ENCODE measurements around the gene BRD3.

Gene BRD3

DNA sequence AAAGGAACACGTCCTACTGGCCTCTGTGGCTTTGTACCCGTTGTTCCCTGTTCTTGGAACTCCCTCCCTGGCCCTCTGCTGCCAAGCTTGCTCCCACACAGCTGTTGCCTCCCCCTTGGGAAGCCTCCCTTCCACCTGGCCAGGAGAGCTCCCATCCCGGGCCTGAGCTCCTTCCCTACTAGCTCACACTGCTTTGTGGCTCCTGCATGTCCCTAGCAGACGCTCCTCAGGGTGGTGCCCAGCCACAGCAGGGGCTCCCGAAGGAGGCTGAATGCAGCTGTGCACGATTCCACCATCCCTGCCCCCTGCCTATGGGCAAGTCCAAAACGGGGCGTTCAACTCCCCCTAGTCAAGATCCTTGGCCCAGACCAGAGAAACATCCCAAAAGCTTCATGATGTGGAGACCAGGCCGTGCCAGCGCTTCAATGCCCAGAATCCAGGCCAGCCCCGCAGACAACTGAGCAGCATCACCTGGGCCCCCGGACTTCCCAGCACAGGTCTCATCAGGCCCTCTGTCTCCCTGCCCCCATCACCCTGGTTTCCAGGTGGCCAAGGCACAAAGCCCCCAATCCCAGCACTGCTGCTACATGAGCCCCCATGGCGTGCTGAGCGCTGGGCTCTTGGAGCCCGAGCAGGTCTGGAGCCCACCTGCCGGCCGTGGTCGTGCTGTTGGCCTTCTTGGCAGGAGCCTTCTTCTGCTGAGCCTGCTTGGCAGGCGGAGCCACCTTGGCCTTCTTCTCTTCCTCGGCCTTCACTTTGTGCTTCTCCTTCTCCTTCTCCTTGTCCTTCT lies 28.2 kb downstream of the BRD3 start:
- no peak for DNase-seq (ENCODE audit: low spot score)

DNA sequence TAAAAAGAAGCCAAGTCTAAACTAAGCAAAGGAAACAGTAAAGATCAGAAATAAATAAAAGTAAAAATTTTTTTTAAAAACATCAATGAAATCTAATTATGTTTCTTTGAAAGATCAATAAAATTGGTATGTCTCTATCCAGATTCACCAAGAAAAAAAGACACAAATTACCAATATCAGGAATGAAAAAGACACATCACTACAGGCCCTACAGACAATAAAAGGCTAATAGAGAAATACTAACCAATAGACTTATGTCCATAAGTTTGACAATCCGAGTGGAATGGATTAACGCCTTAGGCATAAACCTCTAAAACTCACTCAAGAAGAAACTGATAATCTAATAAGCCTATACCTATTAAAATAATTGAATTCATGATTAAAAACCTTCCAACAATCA lies 30.2 kb downstream of the BRD3 start:
- DNase-seq (ENCODE audit: low spot score) = no peak

DNA sequence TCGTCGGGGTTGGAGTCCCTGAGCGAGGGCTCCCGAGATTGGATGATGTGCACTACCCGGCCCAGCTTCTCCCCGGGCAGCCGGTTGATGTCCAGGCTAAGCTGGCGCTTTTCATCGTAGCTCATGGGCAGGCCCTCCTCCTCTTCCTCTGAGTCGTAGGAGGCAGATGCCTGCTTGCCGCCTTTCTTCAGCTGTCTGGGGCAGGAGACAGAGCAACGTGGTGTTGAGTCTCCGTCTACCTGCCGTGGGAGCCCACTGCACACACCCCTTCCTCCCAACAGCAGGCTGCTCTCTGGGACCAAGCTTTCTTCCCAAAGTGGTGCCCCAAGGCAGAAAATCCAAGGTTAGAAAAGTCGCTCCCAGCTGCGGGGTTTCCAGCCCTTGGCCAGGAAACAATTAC lies 31.7 kb downstream of the BRD3 start:
- DNase-seq (ENCODE audit: low spot score) = no peak

- no peak for DNase-seq (ENCODE audit: low spot score)
Observed at GRCh38 chr9:134035041-134036039, 32.5 kb downstream of the BRD3 start.

DNA sequence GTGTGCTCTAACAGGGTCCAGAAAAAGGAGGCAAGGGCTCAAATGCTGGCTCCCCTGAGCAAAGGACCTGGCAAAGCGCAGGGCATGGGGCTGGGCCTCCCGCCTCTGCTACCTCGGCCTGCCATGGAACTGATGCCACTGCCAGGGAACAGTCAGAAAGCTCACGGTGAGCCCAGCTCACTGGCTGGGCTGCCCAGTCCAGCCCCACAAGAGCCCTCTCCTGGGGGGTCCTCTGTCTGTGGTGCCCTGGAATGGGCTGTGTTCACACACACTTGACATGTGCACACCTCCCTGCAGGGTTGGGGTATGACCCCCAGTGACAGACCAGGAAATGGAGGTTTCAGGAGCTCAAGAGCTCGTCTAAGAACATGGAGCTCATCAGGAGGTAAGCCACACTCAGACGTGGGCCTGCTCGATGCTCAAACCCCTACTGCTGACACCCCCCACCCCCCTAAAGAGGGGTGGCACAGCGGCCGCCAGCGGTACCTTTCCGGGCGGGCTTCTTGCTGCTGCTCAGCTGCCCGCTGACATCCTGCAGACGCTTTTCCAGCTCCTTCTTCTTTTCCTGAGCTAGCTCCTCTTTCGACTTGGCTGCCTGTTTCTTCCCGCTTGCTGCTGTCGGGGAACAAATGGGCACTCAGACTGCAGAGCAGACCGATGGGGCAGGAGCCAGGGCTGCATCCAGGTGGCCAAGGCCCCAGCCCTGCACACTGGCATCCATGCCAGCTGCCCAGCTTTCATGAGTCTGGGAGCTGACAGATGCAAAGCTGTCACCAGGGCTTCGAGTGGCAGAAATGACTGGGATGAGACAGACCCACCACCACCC lies 33.4 kb downstream of the BRD3 start:
- no peak for DNase-seq (ENCODE audit: low spot score)

DNA sequence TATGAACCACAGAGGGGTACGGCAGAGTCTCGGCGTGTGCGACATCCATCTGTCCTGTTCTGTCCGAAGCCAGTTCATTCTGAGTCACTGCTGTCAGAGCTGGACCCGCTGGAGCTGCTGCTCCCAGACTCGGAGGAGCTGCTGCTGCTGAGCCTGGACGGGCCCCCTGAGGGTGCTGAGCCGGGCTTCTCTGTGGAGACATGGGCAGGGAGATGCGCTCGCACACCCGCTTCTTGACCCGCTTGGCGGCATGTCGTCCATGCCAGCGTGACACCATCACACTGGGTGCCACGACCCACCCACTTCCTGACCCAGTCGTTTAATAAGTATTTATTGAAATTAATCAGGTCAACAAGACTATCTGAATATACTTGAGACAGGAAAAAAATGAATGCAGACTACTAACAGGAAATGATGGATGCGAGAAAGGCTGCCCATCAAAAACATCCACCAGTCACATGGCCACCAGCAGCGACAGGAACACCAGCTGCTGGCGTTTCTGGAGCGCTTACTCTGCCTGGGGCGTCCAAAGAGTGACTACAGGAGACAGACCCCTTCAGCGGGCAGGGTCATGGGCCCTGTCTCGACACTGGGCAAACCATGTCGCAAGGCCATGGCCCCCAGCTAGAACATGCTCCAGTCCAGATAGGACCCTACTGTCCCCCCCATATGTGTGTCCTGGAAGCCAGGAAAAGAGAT lies 34.2 kb downstream of the BRD3 start:
- no peak for DNase-seq (ENCODE audit: low spot score)

- no peak for DNase-seq (ENCODE audit: low spot score)
Observed at GRCh38 chr9:134032456-134033222, 35.2 kb downstream of the BRD3 start.

DNA sequence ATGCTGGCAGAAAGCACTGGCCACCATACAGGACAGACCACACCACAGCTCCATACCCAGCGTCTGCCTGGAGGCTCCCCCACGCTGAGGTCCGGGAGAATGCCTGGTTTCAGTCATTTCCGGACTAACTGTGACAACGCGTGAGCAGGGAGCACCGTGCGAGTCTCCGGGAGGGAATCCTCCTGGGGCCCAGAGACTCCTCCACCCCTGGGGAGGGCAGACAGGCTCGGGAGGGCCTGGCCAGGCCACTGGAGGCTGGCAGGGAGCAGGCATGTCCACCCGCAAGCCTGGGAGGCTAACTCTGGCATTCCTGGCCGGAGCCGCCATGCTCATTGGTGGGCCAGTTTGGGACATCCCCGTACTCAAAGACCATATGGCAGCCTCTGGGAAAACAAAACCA lies 36.0 kb downstream of the BRD3 start:
- DNase-seq (ENCODE audit: low spot score) = no peak

- DNase-seq (ENCODE audit: low spot score) = no peak
Observed at GRCh38 chr9:134030821-134031470, 36.9 kb downstream of the BRD3 start.

- DNase-seq (ENCODE audit: low spot score) = no peak
Observed at GRCh38 chr9:134029248-134030226, 38.3 kb downstream of the BRD3 start.

DNA sequence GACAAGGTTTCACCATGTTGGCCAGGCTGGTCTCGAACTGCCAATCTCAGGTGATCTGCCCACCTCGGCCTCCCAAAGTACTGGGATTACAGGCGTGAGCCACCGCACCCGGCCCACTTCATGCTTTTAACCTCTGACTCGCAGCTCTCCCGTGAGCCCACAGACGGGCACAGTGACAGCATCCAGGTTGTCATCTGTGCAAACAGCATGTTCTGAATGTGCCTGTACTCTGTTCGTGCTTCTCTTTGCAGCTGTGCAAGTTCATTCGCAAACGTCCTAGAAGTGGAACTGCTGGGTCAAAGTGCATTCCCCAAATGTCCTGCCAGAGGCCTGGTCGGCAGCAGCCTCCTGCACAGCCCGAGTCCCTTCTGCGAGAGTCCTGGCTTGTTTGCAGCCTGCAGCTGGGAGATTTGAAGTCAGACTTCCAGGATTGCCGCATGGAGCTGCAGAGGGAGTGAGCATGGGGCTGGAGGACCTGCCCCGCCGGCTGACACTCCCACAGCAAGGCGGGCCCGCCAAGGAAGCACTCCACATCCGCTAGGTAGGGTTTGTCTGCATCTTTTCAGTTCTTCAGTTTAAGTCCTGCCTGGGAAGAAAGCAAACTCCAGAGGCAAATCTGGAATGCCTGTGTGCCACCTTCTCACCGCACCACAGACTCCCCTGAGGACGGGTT lies 39.1 kb downstream of the BRD3 start:
- no peak for DNase-seq (ENCODE audit: low spot score)

- no peak for DNase-seq (ENCODE audit: low spot score)
Observed at GRCh38 chr9:134028076-134028475, 39.8 kb downstream of the BRD3 start.

- no peak for DNase-seq (ENCODE audit: low spot score)
Observed at GRCh38 chr9:134027561-134027960, 40.3 kb downstream of the BRD3 start.

DNA sequence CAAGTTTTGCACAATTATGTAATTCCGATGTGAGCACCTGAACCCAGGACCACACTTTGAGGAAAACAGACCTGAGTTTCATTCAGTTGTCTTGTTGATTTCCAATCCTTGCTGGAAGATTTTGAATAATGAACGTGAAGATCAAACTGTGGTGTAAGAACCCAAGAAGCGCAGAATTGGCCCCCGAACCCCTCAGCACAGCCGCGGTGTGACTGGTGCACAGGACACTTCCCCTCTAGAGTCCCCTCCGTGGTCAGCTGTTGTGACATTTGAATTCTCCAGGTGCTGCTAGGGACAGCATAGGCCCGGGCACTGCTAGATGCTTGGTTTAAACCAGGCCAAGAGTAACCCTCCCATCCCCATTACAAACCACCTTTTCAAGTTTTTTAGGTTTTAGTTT lies 40.8 kb downstream of the BRD3 start:
- DNase-seq (ENCODE audit: low spot score) = no peak

GRCh38 chr9:134026581-134026980 lies 41.2 kb downstream of the BRD3 start:
- DNase-seq (ENCODE audit: low spot score) = no peak

- peak; percentile 22 for DNase-seq (ENCODE audit: low spot score)
Observed at GRCh38 chr9:134025606-134026541, 42.0 kb downstream of the BRD3 start.

Data from CD4-positive, alpha-beta T cell treated with Interleukin-15 for 4 hours (primary cell).